Measurements from ENCODE around the gene KRT80.

- TF ChIP-seq POLR2AphosphoS5 (IDR thresholded peaks at IDR 0.05) (no peak), POLR2A (IDR thresholded peaks at IDR 0.05) (no peak)
- TF ChIP-seq, protein P1, sequence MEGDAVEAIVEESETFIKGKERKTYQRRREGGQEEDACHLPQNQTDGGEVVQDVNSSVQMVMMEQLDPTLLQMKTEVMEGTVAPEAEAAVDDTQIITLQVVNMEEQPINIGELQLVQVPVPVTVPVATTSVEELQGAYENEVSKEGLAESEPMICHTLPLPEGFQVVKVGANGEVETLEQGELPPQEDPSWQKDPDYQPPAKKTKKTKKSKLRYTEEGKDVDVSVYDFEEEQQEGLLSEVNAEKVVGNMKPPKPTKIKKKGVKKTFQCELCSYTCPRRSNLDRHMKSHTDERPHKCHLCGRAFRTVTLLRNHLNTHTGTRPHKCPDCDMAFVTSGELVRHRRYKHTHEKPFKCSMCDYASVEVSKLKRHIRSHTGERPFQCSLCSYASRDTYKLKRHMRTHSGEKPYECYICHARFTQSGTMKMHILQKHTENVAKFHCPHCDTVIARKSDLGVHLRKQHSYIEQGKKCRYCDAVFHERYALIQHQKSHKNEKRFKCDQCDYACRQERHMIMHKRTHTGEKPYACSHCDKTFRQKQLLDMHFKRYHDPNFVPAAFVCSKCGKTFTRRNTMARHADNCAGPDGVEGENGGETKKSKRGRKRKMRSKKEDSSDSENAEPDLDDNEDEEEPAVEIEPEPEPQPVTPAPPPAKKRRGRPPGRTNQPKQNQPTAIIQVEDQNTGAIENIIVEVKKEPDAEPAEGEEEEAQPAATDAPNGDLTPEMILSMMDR (IDR thresholded peaks at IDR 0.05): no peak
These were observed 12.3 kb downstream of the KRT80 start for GRCh38 chr12:52179396-52179973.
